ENCODE data around the gene HS1BP3.

Gene HS1BP3

GRCh38 chr2:20596193-20596972 is 54.5 kb downstream of the HS1BP3 start:
- DNase-seq: no peak

GRCh38 chr2:20595439-20596192 is 55.3 kb downstream of the HS1BP3 start:
- no peak for DNase-seq

- DNase-seq: no peak
These were observed 55.9 kb downstream of the HS1BP3 start for GRCh38 chr2:20594957-20595356.

GRCh38 chr2:20594048-20594750 is 56.7 kb downstream of the HS1BP3 start:
- no peak for DNase-seq

- no peak for DNase-seq
These were observed 57.5 kb downstream of the HS1BP3 start for GRCh38 chr2:20593072-20594034.

- DNase-seq: no peak
These were observed 58.5 kb downstream of the HS1BP3 start for GRCh38 chr2:20592106-20593071.

- DNase-seq: no peak
These were observed 60.0 kb downstream of the HS1BP3 start for GRCh38 chr2:20590704-20591515.

- no peak for DNase-seq
These were observed 60.8 kb downstream of the HS1BP3 start for GRCh38 chr2:20589975-20590703.

GRCh38 chr2:20588918-20589871 is 61.7 kb downstream of the HS1BP3 start:
- no peak for DNase-seq

GRCh38 chr2:20585710-20586594 is 64.9 kb downstream of the HS1BP3 start:
- no peak for DNase-seq

- DNase-seq: no peak
These were observed 65.6 kb downstream of the HS1BP3 start for GRCh38 chr2:20585359-20585709.

GRCh38 chr2:20584399-20585358 is 66.2 kb downstream of the HS1BP3 start:
- DNase-seq: no peak

GRCh38 chr2:20584045-20584398 is 66.9 kb downstream of the HS1BP3 start:
- no peak for DNase-seq

GRCh38 chr2:20583425-20583881 is 67.4 kb downstream of the HS1BP3 start:
- no peak for DNase-seq

- DNase-seq: no peak
These were observed 68.2 kb downstream of the HS1BP3 start for GRCh38 chr2:20582600-20583221.
